ENCODE measurements around the gene TIMM23B.
"Not testable (repeated sequence)": the region's sequence is repeated elsewhere in the genome, so short reads cannot be mapped to it uniquely, and the experiment has no call there.

TIMM23B gene

GRCh38 chr10:49995321-49995720 is 53.5 kb downstream of the TIMM23B start:
- not testable (repeated sequence) for ATAC-seq (ENCODE audit: insufficient read depth, low read depth); H3K4me2 ChIP-seq (ENCODE audit: insufficient read depth, low read length); H3K4me1 ChIP-seq (ENCODE audit: insufficient read depth, low read length); DNase-seq; H3K27me3 ChIP-seq (ENCODE audit: insufficient read depth, low read length, poor library complexity); H3K36me3 ChIP-seq (ENCODE audit: insufficient read depth, low read length); H3K27ac ChIP-seq (ENCODE audit: low read length); H4K20me1 ChIP-seq (ENCODE audit: insufficient read depth, low read length); H3K9me3 ChIP-seq (ENCODE audit: insufficient read depth, low read length, severe bottlenecking); H3K9ac ChIP-seq (ENCODE audit: low read depth, low read length); H3K79me2 ChIP-seq (ENCODE audit: insufficient read depth, low read length); H2AFZ ChIP-seq (ENCODE audit: low read depth, low read length); H3K4me3 ChIP-seq (ENCODE audit: low read depth in 1 of 2, low read length in 2 of 2)

GRCh38 chr10:50014024-50014423 is 72.2 kb downstream of the TIMM23B start:
- not testable (repeated sequence) for H2AFZ ChIP-seq (ENCODE audit: low read depth, low read length); H3K4me2 ChIP-seq (ENCODE audit: insufficient read depth, low read length); ATAC-seq (ENCODE audit: insufficient read depth, low read depth)

GRCh38 chr10:50015596-50016220 is 73.9 kb downstream of the TIMM23B start:
- H3K27me3 ChIP-seq (ENCODE audit: insufficient read depth, low read length, poor library complexity); H3K4me2 ChIP-seq (ENCODE audit: insufficient read depth, low read length); ATAC-seq (ENCODE audit: insufficient read depth, low read depth); H3K79me2 ChIP-seq (ENCODE audit: insufficient read depth, low read length); H3K36me3 ChIP-seq (ENCODE audit: insufficient read depth, low read length); DNase-seq; H3K4me3 ChIP-seq (ENCODE audit: low read depth in 1 of 2, low read length in 2 of 2); H2AFZ ChIP-seq (ENCODE audit: low read depth, low read length); H3K27ac ChIP-seq (ENCODE audit: low read length); H3K9me3 ChIP-seq (ENCODE audit: insufficient read depth, low read length, severe bottlenecking); H3K4me1 ChIP-seq (ENCODE audit: insufficient read depth, low read length); H4K20me1 ChIP-seq (ENCODE audit: insufficient read depth, low read length); H3K9ac ChIP-seq (ENCODE audit: low read depth, low read length): not testable (repeated sequence)

More at GRCh38 chr10:50014024-50014423, 72.2 kb downstream of the TIMM23B start:
- not testable (repeated sequence) for H3K27ac ChIP-seq (ENCODE audit: low read length); H3K27me3 ChIP-seq (ENCODE audit: insufficient read depth, low read length, poor library complexity); H4K20me1 ChIP-seq (ENCODE audit: insufficient read depth, low read length); H3K9ac ChIP-seq (ENCODE audit: low read depth, low read length); H3K4me1 ChIP-seq (ENCODE audit: insufficient read depth, low read length); H3K9me3 ChIP-seq (ENCODE audit: insufficient read depth, low read length, severe bottlenecking); H3K36me3 ChIP-seq (ENCODE audit: insufficient read depth, low read length); H3K4me3 ChIP-seq (ENCODE audit: low read depth in 1 of 2, low read length in 2 of 2); H3K79me2 ChIP-seq (ENCODE audit: insufficient read depth, low read length); DNase-seq

- not testable (repeated sequence) for ATAC-seq (ENCODE audit: insufficient read depth, low read depth); H2AFZ ChIP-seq (ENCODE audit: low read depth, low read length); H4K20me1 ChIP-seq (ENCODE audit: insufficient read depth, low read length); H3K79me2 ChIP-seq (ENCODE audit: insufficient read depth, low read length); H3K4me3 ChIP-seq (ENCODE audit: low read depth in 1 of 2, low read length in 2 of 2); H3K27ac ChIP-seq (ENCODE audit: low read length); H3K36me3 ChIP-seq (ENCODE audit: insufficient read depth, low read length); H3K4me1 ChIP-seq (ENCODE audit: insufficient read depth, low read length); DNase-seq; H3K27me3 ChIP-seq (ENCODE audit: insufficient read depth, low read length, poor library complexity); H3K9ac ChIP-seq (ENCODE audit: low read depth, low read length); H3K9me3 ChIP-seq (ENCODE audit: insufficient read depth, low read length, severe bottlenecking); H3K4me2 ChIP-seq (ENCODE audit: insufficient read depth, low read length)
Observed at GRCh38 chr10:50016926-50017325, 75.1 kb downstream of the TIMM23B start.

GRCh38 chr10:50017646-50018045 is 75.8 kb downstream of the TIMM23B start:
- not testable (repeated sequence) for H3K36me3 ChIP-seq (ENCODE audit: insufficient read depth, low read length); H3K4me3 ChIP-seq (ENCODE audit: low read depth in 1 of 2, low read length in 2 of 2); H4K20me1 ChIP-seq (ENCODE audit: insufficient read depth, low read length); H3K4me2 ChIP-seq (ENCODE audit: insufficient read depth, low read length); ATAC-seq (ENCODE audit: insufficient read depth, low read depth); H3K4me1 ChIP-seq (ENCODE audit: insufficient read depth, low read length); H3K27ac ChIP-seq (ENCODE audit: low read length); H3K27me3 ChIP-seq (ENCODE audit: insufficient read depth, low read length, poor library complexity); H3K9ac ChIP-seq (ENCODE audit: low read depth, low read length); DNase-seq; H2AFZ ChIP-seq (ENCODE audit: low read depth, low read length); H3K79me2 ChIP-seq (ENCODE audit: insufficient read depth, low read length); H3K9me3 ChIP-seq (ENCODE audit: insufficient read depth, low read length, severe bottlenecking)

- not testable (repeated sequence) for H3K27me3 ChIP-seq (ENCODE audit: insufficient read depth, low read length, poor library complexity); H3K4me2 ChIP-seq (ENCODE audit: insufficient read depth, low read length); H3K27ac ChIP-seq (ENCODE audit: low read length); ATAC-seq (ENCODE audit: insufficient read depth, low read depth); H3K4me3 ChIP-seq (ENCODE audit: low read depth in 1 of 2, low read length in 2 of 2); H3K4me1 ChIP-seq (ENCODE audit: insufficient read depth, low read length); H3K9me3 ChIP-seq (ENCODE audit: insufficient read depth, low read length, severe bottlenecking); DNase-seq; H3K36me3 ChIP-seq (ENCODE audit: insufficient read depth, low read length); H2AFZ ChIP-seq (ENCODE audit: low read depth, low read length); H3K79me2 ChIP-seq (ENCODE audit: insufficient read depth, low read length); H3K9ac ChIP-seq (ENCODE audit: low read depth, low read length); H4K20me1 ChIP-seq (ENCODE audit: insufficient read depth, low read length)
Observed at GRCh38 chr10:50019279-50019678, 77.4 kb downstream of the TIMM23B start.

GRCh38 chr10:50020451-50021024 is 78.7 kb downstream of the TIMM23B start:
- not testable (repeated sequence) for H3K4me3 ChIP-seq (ENCODE audit: low read depth in 1 of 2, low read length in 2 of 2); H4K20me1 ChIP-seq (ENCODE audit: insufficient read depth, low read length); H3K27ac ChIP-seq (ENCODE audit: low read length); H3K79me2 ChIP-seq (ENCODE audit: insufficient read depth, low read length); H3K4me2 ChIP-seq (ENCODE audit: insufficient read depth, low read length); H3K9me3 ChIP-seq (ENCODE audit: insufficient read depth, low read length, severe bottlenecking); H2AFZ ChIP-seq (ENCODE audit: low read depth, low read length); ATAC-seq (ENCODE audit: insufficient read depth, low read depth); DNase-seq; H3K36me3 ChIP-seq (ENCODE audit: insufficient read depth, low read length); H3K9ac ChIP-seq (ENCODE audit: low read depth, low read length); H3K4me1 ChIP-seq (ENCODE audit: insufficient read depth, low read length); H3K27me3 ChIP-seq (ENCODE audit: insufficient read depth, low read length, poor library complexity)

Measured in DND-41 (cell line).